Chondrocyte (in vitro differentiated cells): Measurements from ENCODE around the gene TMEM254. TPM values are rescaled to one million over a fixed set of nuclear protein-coding genes. Genes with fewer than 3 reads are reported as not detected.
A peak's percentile ranks its signal among the peaks of the same experiment; 100 is the strongest.
"Not testable (repeated sequence)": the region's sequence is repeated elsewhere in the genome, so short reads cannot be mapped to it uniquely, and the experiment has no call there.

Source experiments
- DNase-seq: peaks from one replicate; pipeline ENCODE4 v3.0.0; 2021; ENCODE audit warnings: mixed read lengths, low spot score
- H3K27ac Mint-ChIP-seq: one replicate; pipeline ENCODE4 v1.8.0; 2021; ENCODE audit warnings: mild to moderate bottlenecking, moderate library complexity, mixed read lengths; ENCODE audit not compliant: unreplicated experiment
- H3K27me3 Mint-ChIP-seq: 2 replicates; pipeline ENCODE4 v1.8.0; 2021; ENCODE audit warnings: low read depth, mixed read lengths
- H3K36me3 Mint-ChIP-seq: 2 replicates; pipeline ENCODE4 v1.8.0; 2021; ENCODE audit warnings: low read depth, mixed read lengths
- H3K4me1 Mint-ChIP-seq: 2 replicates; pipeline ENCODE4 v1.8.0; 2021; ENCODE audit warnings: low read depth, mild to moderate bottlenecking, mixed read lengths
- H3K4me3 Mint-ChIP-seq: one replicate; pipeline ENCODE4 v1.8.0; 2021; ENCODE audit warnings: mild to moderate bottlenecking, moderate library complexity, mixed read lengths; ENCODE audit not compliant: unreplicated experiment
- H3K9me3 Mint-ChIP-seq: 2 replicates; pipeline ENCODE4 v1.8.0; 2021; ENCODE audit warnings: low read depth, mixed read lengths
- total RNA-seq: library from RNA; stranded (reverse); gene quantifications from 3 replicates; pipeline ENCODE4 v1.2.1, GENCODE V29; 2021
- TF ChIP-seq, protein P1 (sequence below): fragments of 200-600 bp; sonication (generic); IDR thresholded peaks from 2 replicates; pipeline ENCODE4 v1.5.0; 2021; ENCODE audit warnings: antibody characterized with exemption, mild to moderate bottlenecking, moderate library complexity

The TMEM254 gene
- total RNA-seq, 1 donor from 2014 or later = 19.6 TPM

DNA sequence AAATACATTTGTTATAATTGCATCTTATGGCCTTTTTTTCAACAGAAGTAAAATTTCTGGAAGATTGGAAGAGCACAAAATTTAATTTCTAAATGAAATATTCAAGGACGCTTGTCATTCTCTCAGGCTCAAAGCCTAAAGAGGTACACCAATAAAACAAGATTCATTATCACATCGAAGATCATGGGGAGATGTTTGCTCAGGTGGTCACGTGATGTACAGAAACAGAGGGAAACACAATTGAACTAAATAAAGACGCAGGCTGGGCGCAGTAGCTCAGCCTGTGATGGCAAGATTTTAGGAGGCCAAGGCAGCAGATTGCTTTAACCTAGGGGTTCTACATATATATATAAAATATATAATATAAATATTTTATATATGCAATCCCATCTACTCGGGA, 37.3 kb upstream of the TMEM254 start:
- no peak overlapping the region for H3K4me3 Mint-ChIP-seq
- H3K4me1 Mint-ChIP-seq = no peaks in the 10 kb centered on the region
- TF ChIP-seq, protein P1, sequence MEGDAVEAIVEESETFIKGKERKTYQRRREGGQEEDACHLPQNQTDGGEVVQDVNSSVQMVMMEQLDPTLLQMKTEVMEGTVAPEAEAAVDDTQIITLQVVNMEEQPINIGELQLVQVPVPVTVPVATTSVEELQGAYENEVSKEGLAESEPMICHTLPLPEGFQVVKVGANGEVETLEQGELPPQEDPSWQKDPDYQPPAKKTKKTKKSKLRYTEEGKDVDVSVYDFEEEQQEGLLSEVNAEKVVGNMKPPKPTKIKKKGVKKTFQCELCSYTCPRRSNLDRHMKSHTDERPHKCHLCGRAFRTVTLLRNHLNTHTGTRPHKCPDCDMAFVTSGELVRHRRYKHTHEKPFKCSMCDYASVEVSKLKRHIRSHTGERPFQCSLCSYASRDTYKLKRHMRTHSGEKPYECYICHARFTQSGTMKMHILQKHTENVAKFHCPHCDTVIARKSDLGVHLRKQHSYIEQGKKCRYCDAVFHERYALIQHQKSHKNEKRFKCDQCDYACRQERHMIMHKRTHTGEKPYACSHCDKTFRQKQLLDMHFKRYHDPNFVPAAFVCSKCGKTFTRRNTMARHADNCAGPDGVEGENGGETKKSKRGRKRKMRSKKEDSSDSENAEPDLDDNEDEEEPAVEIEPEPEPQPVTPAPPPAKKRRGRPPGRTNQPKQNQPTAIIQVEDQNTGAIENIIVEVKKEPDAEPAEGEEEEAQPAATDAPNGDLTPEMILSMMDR = no peak
- no peak for DNase-seq
- no peak overlapping the region for H3K27ac Mint-ChIP-seq
- H3K9me3 Mint-ChIP-seq = no peaks in the 10 kb centered on the region
- peaks cover 7% of the 10 kb centered on the region for H3K27me3 Mint-ChIP-seq
- H3K36me3 Mint-ChIP-seq = no peaks in the 10 kb centered on the region

DNA sequence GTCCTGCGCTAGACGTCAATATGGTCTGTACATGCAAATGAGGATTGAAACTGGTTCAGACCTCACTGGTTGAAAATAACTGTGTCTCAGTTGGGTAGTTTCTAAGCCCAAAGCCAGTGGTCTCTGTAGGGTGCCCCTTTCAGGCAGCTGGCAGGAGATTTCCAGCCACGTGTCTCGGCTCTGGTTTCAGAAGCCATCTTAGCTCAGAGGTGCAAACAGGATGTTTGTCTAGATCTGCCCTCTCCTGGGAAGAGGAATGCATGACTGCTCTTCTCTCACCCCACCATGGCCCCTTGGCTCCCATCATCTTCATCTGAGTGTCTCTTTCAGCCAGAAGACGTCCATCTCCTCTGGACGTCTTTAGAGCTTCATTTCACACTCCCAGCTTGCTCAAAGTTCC, 33.5 kb upstream of the TMEM254 start:
- H3K36me3 Mint-ChIP-seq, H3K9me3 Mint-ChIP-seq, H3K4me1 Mint-ChIP-seq, H3K27me3 Mint-ChIP-seq, H3K27ac Mint-ChIP-seq, DNase-seq, H3K4me3 Mint-ChIP-seq: not testable (repeated sequence)

DNA sequence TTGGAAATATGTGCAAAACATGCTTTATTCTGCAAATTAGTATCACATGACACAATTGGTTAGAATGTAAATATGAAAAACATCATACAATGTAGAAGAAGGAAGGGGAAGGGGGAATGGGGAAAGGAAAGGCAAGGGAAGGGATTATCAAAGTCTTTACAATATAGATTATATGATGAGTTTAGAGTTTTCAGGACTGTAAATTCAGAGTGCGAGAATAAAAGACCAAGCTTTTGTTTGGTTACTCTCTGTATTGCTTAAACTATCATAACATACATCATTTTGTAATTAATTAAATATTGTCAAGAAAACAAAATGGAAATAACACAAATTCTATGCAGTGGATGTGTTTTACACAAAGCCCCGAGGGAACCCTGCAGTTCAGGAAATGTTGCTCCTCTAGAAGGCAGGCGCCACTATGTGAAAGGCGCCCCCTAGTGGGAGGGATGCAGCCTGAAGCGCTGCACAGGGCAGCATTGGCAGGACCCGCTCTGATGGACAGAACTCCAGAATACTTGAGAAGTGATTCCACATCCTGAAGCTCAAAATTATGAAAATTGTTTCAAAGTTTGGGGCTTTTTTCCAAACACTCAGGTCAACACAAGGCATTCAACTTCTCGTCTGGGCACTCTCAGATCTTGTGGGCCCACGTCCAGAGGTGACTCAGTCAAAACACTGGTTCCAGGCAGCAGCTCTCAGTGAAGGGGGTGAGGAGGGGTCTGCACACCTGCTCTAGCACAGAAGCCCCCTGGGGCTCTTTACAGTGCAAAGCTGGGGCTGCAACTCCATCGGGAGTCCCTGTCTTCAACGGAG, 31.6 kb upstream of the TMEM254 start:
- no peaks in the 10 kb centered on the region for H3K9me3 Mint-ChIP-seq
- H3K27ac Mint-ChIP-seq = no peak overlapping the region
- no peak for DNase-seq
- no peaks in the 10 kb centered on the region for H3K36me3 Mint-ChIP-seq
- TF ChIP-seq, protein P1 = peak; percentile 96
- no peaks in the 10 kb centered on the region for H3K27me3 Mint-ChIP-seq
- no peaks in the 10 kb centered on the region for H3K4me1 Mint-ChIP-seq
- no peak overlapping the region for H3K4me3 Mint-ChIP-seq

DNA sequence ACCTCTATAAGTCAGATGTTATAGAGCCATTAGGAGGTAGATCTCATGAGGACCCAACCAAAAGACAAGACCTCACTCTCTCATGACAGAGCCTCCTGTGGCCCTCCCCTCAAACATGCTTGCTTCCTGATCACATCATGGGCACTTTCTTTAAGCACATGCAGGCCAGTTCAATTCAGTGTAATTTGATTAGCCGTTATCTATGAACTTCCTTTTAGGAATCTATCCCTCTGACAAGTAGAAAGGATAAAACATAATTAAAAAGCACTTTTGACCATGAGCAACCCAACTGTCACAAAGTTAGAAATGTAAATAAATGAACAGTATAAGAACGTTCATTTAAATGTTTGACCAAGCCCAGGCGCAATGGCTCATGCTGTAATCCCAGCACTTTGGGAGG, 27.7 kb upstream of the TMEM254 start:
- DNase-seq = no peak
- H3K4me3 Mint-ChIP-seq = no peak overlapping the region
- H3K27me3 Mint-ChIP-seq = no peaks in the 10 kb centered on the region
- no peaks in the 10 kb centered on the region for H3K4me1 Mint-ChIP-seq
- H3K36me3 Mint-ChIP-seq = no peaks in the 10 kb centered on the region
- H3K27ac Mint-ChIP-seq = no peak overlapping the region
- TF ChIP-seq, protein P1 = no peak
- no peaks in the 10 kb centered on the region for H3K9me3 Mint-ChIP-seq

DNA sequence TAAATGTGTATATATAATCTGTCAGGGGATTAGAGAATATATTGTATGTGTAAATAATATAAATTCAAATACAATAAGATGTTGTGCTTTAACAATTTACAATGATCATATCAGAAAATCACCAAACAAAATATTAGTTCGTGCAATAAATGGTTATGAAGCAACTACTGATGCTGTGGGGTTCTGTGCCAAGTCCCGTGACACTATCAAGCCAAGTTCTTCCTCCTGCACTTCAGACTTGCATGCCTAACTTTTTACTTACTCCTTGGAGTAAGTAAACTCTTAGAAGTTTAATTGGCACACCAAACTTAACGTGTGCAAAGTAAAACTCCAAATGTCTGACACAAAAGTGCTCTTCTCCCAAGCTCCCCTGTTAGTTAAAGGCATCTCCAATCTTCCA, 26.5 kb upstream of the TMEM254 start:
- Mint-ChIP-seq H3K27ac (no peak overlapping the region), H3K4me1 (no peaks in the 10 kb centered on the region), H3K27me3 (no peaks in the 10 kb centered on the region), H3K36me3 (no peaks in the 10 kb centered on the region), H3K4me3 (no peak overlapping the region), H3K9me3 (no peaks in the 10 kb centered on the region)
- DNase-seq = no peak
- TF ChIP-seq, protein P1 = no peak

DNA sequence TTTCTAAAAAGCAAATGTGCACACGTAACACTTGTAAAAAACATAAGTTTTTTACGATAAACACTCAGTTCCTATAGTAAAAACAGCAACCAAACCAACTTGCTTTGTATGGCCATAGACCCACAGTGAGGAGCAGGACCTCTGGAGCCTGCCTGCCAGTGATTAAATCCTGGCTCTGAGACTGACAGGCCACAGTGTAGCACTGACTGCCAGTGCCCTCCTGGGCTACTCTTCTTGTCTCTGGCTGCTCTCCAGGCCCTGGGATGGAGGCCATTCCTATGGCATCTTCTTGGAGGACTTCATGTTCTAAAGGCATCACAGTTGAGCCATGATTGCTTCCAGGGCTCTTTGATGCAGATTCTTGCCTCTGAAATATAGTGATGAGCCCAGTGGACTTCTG, 22.7 kb upstream of the TMEM254 start:
- no peak overlapping the region for H3K27ac Mint-ChIP-seq
- no peaks in the 10 kb centered on the region for H3K9me3 Mint-ChIP-seq
- TF ChIP-seq, protein P1 = no peak
- H3K27me3 Mint-ChIP-seq = no peaks in the 10 kb centered on the region
- no peak overlapping the region for H3K4me3 Mint-ChIP-seq
- DNase-seq = no peak
- H3K36me3 Mint-ChIP-seq = no peaks in the 10 kb centered on the region
- no peaks in the 10 kb centered on the region for H3K4me1 Mint-ChIP-seq
